ENCODE measurements around the gene ZHX3.

GRCh38 chr20:41299899-41300298, 17.6 kb downstream of the ZHX3 start:
- TF ChIP-seq CENPBD1 (CRISPR knock-in tag; IDR thresholded peaks at IDR 0.05; ENCODE audit: borderline replicate concordance, low read depth), result no peak
- TF ChIP-seq PCBP2 (optimal IDR thresholded peaks at IDR 0.05; ENCODE audit: low read depth, low read length, poor library complexity, severe bottlenecking), result no peak
- TF ChIP-seq ZSCAN29 (CRISPR knock-in tag; conservative IDR thresholded peaks at IDR 0.05), result no peak
- no peak for TF ChIP-seq PHB2 (IDR thresholded peaks at IDR 0.05; ENCODE audit: partially characterized antibody)
